CD4-positive, alpha-beta T cell treated with Interleukin-15 for 1 hour (primary cell): ENCODE results near the gene WAC.

Experiments
- DNase-seq: peaks from one replicate; pipeline ENCODE4 v3.0.0-alpha.2; 2020

The WAC gene

DNA sequence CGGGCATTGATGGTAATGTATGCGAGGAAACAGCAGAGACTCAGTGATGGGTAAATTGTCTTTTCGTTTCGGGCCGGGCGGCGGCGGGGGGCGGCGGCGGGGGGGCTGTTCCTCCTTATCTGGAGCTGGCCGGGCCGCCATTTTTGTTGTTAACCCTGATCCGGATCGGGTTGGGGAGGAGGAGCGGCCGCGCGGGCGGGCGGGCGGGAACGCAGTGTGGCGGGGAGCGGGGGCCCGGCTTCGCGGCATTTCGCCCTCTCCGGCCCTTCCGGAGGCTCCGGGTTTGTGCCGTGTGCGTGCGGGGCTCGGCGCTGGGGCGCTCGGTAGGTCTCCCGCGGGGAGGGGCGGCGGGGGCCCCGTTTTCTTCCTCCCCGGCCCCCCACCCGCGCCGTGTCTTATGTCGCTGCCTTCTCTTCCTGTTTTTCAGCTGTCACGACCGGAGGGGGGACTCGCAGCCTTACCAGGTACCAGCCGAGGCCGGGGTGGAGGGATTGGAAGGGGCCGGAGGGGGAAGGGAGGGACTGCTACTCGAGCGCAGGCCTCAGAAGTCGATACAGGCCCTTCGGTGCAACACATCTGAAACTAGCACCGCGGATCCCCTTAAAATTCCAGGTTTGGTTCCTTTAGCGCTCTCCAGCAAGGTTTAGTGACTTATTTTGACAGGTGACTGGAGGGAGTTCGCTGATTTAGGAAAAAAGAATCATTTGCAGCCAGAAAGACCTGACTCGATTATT is 820 bp downstream of the WAC start:
- DNase-seq = peak; percentile 56

DNA sequence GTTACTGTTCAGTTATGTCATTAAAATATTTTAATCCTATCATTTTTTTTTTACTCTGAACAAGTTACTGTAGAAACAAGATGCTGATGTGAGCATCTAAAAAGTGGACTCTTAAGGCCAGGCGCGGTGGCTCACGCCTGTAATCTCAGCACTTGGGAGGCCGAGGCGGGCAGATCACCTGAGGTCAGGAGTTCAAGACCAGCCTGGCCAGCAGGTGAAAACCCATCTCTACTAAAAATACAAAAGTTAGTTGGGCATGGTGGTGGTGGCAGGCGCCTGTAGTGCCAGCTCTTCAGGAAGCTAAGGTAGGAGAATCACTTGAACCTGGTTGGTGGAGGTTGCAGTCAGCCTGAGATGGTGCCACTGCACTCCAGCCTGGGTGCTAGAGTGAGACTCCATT is 2.9 kb downstream of the WAC start:
- DNase-seq = no peak

DNA sequence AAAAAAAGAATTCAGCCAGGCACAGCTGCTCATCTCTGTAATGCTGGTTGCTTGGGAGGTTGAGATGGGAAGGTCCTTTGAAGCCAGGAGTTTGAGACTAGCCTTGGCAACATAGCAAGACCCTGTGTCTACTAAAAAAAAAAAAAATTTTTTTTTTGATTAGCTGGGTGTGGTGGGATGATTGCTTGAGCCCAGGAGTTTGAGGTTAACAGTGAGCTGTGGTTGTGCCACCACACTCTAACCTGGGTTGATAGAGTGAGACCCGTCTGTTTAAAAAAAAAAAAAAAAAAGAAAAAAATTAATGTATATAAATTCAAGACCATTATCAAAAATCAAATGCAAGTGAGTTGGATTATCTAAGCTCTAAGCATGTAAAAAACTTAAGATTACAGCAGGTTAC is 5.7 kb downstream of the WAC start:
- DNase-seq = no peak

DNA sequence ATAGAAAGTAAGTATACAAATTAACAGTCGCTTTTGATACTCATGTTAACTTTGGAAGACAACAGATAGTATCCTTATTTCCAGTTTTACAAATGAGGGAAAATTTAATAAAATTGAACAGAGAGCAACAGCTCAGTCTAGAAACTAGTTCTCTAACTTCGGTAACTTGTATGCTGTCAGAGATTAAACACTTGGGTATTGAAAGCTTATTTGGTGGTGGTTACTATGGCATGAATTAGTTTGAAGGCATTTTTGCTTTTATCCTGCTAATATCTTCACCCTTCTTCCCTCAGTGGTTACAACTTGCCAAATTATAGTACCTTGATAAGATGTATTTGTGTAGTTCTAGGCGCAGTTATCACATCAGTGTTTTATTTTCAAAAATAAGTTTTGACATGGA is 7.2 kb downstream of the WAC start:
- no peak for DNase-seq

DNA sequence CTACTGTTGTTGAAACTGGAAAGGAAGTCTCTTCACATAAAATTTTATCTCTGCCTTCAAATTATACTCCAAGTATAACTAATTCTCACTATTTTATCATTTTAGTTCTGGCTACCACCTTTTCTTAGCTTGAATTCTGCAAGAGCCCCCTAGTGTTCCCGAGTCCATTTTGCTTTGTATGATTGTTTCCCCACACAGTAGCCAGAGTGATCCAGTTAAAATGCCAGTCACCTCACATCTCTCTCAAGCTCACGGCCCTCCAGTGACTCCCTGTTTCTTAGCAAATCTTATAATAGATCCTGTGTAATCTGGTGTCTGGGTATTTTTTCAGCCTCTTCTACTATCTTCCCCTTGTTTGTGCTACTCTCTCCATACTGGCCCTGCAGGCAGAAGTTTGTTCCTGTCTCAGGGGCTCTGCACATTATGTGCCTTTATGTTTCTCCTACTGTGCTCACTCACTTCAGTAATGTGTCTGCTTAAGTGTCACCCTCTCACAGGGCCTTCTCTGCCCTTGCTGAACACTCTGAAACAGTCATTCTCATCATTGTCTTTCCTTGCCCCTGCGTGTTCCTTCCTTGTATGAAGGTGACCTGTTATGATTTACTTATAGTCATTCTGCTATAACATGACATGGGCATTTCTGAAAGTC is 8.9 kb downstream of the WAC start:
- no peak for DNase-seq

DNA sequence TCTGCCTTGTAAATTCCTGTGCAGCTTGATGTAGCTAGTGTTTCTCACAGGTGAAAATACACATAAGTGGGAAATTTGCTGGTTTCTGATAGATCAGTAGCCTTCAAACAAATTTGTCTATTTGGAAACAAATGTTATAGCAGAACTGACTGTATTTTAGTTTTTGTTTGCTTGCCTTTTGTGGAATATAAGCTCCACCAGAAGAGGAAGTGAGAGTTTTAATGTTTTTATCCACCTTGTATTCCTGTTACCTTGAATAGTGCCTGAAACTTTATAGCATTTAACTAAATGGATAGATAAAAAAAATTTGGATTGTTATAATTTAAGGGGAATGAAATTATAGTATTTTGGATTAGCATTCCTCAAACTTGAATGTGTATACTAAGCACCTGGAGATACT is 9.8 kb downstream of the WAC start:
- no peak for DNase-seq

DNA sequence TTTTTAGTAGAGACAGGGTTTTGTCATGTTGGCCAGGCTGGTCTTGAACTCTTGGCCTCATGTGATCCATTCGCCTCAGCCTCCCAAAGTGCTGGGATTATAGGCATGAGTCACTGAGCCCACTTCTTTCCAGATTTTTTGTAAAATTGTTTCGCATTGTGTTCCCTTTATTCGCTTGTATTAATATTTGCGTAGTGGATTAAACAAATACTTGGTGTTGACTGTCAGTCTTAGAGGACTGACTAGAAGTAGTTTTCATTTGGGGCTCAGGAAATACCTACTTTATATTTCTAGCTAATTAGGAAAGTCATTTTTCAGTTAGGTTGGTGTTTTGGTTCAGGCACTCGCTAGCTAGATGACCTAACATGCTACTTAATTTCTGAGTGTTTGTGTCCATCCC is 11.1 kb downstream of the WAC start:
- DNase-seq = no peak

DNA sequence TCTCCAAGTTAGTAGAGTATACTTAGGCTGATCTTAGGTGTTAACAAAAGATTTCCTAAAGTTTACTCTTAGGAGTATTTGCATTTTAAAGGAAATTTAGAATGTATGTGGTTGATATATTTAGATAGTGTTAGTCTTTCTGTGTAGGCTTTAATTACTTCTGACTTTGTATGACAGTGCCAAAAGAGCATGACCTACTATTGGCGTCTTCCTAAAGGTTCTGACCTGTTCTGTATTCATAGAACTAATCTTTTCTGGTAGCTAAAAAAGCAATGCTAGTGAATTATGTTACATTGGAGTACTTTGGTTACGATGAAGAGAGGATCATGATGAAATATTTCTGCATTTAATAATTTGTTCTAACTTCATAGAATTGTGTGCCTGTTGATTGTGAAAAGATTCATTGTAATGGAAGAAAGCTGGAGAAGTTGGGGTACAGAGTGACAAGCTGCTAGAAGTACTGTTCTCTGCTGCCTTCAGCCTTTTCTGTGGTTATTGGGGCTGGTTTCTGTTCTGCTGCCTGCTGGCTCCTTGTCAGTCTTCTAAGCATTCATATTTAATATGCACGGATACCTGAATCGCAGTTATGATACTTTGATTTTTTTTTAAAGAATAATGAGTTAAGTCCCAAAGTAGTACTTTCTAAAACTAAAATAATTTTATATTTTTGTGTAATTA is 13.2 kb downstream of the WAC start:
- no peak for DNase-seq

DNA sequence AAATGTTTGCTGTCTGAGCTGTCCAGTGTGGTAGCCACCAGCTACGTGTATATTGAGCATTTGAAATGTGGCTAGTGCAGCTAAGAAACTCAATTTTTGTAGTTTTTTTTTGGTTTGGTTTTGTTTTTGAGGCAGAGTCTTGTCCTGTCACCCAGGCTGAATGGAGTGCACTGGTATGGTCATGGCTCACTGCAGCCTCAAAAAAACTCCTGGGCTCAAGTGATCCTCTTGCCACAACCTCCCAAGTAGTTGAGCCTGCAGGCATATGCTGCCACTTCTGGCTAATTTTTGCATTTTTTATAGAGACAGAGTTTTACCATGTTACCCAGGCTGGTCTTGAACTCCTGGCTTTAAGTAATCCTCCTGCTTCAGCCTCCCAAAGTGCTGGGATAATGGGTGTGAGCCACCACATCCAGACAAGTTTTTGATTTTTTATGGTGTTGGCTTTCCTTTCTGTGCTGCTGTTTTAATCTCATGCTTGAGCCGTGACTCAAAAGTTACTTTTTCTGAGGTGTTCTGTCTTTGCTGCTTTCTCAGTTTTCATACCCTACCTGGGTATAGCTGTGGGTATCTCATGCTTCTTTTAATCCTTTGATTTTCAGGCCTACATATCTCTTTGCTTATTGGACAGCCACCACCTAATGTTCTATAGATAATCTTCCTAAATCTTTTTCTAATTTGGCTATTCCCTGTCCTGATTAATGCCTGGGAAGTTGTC is 16.0 kb downstream of the WAC start:
- DNase-seq = no peak

DNA sequence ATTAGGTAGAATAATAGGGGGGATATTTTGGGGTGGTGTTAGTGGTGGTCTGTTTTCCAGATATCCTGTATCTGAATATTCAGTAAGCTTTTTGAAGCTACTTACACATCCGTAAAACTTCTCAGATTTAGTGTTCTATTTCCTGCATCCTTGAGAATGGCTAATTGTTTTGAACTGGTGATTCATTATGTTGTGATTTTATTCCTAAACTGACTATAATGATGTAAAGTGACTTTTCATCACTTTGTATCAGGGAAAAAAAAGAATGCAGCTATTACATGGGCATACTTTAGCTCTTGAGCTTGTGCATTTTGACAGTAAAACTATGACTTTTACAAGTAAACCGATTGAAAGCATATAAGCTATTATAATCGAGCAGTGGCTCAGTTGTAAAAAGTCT is 18.2 kb downstream of the WAC start:
- DNase-seq = no peak

DNA sequence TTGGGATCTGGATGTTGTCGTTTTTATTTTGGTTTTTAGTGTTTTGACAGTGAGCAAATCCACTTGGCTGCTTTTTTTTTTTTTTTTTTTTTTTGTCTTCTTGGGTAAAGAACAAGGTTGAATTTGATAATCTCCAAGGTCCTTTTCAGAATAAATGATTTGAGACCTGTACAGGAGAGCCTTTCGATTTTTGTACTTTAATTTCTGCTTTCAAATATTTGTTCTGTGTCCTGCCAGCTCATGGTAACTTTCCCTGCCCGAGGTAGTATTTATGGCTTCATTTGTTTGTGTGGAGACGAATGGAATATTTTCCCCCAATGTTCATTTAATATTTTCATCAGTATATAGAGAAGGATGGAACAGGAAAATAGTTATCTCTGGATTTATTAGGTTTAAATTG is 19.9 kb downstream of the WAC start:
- no peak for DNase-seq

DNA sequence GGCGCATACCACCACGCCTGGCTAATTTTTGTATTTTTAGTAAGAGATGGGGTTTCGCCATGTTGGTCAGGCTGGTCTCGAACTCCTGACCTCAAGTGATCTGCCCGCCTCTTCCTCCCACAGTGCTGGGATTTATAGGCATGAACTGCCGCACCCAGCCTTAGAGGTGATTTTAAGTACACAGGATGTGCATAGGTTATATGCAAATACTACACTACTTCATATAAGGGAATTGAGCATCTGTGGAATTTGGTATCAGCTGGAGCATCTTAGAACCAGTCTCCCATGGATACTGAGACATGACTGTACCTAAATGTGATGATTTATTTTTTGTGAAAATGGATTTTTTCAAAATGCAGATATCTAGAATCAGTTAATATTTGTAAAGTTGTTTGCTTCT is 21.1 kb downstream of the WAC start:
- DNase-seq = no peak

DNA sequence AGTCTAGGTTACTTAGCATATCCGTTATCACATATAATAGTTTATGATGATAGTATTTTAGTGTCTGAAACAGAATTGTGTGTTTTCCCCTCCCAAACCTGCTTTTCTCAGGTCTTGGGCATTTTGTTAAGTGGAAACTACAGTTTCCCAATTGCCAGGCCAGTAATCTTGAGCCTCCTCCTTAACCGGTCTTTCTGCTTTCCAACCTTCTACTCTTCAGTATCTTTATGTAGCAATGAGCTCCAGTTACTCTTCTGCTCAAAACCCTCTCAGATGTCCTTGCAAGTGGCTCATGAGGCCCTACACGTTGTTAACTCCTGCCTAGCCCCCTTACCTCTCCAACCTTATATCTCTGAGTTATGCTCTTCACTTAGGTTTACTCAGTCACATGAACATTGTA is 22.0 kb downstream of the WAC start:
- no peak for DNase-seq

DNA sequence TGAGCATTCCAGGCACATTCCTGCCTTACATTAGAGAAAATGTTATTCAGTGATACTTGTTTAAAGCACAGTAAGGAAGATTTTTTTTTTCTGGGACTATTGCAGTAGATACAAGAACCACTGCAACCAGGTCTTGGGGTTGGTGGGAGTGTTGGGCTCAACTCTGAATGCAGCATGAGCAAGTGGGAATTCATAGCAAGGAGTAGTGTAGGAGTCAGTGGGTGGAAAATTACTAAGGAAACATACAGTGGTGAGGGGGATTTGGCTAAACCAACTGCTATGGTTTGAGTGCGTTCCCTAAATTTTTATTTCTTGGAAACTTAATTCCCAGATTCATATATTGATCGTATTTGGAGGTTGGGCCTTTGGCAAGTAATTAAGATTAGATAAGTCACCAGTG is 22.4 kb downstream of the WAC start:
- DNase-seq = no peak

DNA sequence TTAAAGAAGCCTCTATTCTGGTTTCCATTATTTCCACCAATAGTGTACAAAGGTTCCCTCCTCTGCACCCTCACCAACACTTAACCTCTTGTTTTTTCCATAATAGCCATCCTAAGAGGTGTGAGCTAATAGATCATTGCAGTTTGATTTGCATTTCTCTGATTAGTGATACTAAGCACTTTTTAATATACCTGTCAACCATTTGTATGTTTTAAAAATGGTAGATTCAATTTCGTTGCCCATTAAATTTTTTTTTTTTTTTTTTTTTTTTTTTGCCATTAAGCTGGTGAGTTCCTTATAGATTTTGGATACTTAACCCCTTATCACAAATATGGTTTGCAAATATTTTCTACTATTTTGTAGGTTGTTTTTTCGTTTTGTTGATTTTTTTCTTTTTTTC is 23.2 kb downstream of the WAC start:
- no peak for DNase-seq

DNA sequence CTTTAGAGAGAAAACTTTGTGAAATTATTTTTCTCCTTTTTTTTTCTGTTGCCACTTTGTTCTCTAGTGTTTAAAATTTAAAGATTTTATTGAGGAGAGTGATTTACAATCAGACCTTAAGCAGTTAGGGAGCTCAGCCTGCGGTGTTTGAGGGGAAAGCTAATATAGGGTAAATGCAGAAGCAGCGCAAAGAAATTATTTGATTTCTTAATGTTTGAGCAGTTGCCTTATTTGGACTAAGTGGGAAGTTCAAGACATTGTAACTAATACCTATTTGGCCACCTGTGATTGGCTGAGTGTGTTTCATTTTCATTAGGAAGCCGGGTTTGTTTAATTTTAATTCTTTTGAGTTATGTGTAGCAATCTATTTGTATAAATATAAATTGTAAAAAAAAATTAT is 25.3 kb downstream of the WAC start:
- no peak for DNase-seq

DNA sequence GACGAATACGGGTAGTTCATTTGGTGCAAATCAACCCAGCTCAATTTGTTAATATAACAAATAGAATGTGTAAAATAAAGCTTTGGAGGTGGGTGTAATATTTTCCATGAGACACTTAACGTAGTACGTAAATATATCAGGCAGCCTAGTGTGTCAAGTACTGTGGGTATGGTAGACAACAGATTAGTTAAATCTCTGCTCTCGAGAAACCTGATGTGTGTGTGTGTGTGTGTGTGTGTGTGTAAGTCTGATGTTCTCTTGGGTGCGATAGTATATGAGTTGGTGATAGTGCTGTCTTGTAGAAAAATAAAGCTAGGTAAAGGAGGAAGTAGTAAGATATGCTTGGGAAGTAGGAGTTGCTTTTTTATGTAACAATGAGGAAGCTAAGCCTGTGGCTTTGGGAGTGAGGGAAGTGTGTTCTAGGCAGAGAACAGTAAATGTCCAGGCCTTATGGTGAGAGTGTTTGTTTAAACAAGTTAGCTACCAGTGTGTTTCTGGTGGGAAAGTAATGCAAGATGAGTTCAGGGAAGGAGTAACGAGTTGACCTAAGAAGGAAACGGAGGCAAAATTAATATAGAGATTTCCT is 26.1 kb downstream of the WAC start:
- DNase-seq = no peak

DNA sequence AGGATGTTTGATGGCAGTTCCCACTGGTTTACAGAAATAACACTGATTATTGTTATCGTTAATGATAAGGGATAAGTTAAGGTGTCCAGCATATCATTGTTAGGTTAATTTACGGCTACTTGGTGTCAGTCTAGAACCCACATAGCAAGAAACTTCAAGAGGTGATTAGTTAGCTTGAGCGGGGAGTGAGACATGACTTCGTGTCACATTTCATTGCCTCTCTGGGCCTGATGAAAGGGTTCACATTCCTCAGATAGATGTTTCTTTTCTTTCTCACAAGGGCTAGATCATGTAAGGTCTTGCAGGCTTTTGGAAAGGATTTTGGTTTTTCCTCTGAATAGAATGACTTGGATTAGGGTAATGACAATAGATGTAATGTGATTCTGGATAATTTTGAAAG is 26.7 kb downstream of the WAC start:
- no peak for DNase-seq

DNA sequence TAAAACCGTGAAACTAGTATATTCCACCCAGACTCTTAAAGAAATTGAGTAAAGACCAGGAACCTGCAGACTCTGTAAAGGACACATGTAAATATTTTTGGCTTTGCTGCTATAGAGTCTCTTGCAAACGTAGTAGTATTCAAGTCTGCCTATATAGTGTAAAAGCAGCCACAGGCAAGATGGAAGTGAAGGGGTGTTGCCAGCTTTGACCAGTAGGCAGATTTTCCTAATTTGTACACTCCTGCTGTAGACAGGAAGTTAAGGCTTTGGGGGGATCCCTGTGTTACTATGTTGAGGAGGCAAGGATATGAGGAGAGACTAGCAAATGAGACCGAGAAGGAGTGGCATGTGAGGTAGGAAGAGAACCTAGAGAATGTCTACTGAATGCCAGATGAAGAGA is 27.7 kb downstream of the WAC start:
- no peak for DNase-seq

DNA sequence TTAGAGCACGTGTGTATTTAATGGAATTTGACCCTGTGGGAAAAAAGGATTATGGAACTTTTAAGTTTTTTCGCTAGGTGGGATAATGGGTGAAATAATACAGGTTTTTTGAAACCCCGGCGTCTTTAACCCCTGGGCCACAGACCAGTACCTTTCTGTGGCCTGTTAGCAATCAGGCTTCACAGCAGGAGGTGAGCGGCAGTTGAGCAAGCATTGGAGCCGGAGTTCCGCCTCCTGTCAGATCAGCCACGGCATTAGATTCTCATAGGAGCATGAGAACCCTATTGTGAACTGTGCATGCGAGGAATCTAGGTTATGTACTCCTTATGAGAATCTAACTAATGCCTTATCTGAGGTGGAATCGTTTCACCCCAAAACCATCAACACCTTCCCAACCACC is 28.6 kb downstream of the WAC start:
- DNase-seq = no peak

DNA sequence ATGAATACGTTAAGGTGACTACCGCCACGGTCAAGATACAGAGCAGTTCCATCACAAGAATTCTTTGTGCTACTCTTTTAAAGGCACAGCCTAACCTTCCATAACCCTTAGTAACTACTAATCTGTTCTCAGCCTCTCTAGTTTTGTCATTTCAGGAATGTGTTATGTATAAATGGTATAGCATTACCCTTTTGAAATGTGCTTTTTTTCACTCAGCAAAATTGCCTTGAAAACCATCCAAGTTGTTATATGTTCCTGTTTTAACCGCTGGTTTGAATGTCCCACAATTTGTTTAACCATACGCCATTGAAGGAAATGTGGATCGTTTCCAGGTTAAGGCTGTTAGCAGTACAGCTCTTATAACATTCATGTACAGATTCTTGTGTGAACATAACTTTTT is 32.0 kb downstream of the WAC start:
- no peak for DNase-seq

DNA sequence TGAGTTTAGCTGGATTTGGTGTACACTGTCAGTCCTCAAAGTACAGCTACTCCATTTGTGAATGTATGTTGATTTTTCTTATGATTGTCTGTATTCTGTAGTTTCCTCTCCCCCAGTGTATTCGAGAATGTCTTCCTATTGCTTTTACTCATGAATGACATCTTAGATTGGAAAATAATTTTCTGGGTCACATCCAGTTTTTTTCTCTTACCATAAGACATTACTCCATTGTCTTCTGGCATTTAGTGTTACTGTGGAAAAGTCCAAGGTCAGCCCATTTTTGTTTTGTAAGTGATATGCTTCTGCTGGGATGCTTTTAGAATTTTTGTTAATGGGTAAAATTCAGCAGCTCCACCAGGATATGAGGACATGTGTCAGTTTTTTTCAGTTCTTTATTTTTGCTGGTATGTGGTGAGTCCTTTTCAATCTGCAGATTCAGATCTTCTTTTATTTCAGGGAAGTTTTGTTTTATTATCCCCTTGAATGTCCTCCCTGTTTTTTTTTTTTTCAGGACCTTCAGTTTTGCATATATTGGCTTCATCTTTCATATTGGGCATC is 33.6 kb downstream of the WAC start:
- no peak for DNase-seq

DNA sequence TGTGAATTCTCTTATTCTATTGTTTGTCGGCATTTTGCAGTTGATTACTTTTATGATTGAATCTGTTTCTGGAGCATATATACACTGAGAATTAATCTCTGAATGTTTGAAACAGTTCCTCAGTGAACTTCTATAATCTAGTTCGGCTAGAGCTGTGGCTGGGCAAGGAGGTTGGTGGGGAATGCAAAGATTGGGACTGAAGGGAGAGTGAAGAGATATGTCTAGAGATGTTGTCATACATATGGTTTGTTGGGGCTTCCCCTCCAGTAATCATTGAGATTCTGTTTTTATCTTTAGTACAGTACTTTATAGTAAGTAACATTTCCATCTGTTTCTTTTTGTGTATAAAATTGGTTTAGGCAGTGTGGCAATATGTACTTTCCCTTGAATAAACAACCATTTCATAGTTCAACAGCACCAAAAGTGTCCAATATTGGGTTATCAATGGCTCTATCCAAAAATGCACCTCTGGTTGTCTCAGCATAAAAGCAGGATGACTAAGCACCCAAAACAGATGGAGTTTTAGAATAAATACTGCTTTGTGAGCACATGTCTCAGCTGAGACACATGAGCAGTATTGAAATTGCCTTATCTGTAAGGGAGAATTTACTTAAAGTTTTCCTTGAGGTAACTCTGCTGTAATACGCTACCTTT is 36.7 kb downstream of the WAC start:
- DNase-seq = no peak
